ENCODE measurements around the gene NUDCD2.
A peak's percentile ranks its signal among the peaks of the same experiment; 100 is the strongest.

The NUDCD2 gene, protein sequence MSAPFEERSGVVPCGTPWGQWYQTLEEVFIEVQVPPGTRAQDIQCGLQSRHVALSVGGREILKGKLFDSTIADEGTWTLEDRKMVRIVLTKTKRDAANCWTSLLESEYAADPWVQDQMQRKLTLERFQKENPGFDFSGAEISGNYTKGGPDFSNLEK

DNA sequence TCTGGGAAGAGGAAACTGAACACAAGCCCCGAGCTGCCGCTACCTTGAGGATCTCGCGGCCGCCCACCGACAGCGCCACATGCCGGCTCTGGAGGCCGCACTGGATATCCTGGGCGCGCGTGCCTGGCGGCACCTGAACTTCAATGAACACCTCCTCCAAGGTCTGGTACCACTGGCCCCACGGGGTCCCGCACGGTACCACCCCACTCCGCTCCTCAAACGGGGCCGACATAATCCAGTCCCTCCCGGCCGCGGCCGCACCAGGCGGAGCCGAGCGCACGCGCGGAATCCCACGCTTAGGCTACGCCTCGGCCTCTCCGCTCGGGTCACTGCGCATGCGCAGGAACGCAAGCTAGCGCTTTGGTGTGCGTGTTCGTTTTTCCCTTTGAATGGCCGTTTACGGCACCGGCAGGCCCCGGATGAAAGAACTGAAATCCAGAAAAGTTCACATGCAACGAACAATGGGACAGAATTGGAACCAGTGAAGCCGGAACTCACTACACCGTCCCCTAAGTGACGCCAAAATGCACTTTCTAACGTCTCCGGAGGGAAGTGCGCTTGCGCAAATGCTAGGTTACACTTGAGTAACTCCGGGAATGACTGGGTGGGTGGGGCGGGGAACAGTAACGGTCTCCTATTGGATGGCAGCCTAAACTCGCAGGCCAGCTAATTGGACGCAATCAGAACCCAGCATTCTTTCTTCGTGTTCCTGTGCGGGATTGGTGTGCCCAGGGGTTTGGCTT is at the start of gene NUDCD2:
Gene NUDCD2 (minus strand): TSS at position 284 of the 743 bp plus-strand sequence. CDS start 52 bp downstream, at position 232.
- peak; percentile 80 to 91 for DNase-seq (ENCODE audit: extremely low read depth in 1 of 2, low read depth in 1 of 2)

DNA sequence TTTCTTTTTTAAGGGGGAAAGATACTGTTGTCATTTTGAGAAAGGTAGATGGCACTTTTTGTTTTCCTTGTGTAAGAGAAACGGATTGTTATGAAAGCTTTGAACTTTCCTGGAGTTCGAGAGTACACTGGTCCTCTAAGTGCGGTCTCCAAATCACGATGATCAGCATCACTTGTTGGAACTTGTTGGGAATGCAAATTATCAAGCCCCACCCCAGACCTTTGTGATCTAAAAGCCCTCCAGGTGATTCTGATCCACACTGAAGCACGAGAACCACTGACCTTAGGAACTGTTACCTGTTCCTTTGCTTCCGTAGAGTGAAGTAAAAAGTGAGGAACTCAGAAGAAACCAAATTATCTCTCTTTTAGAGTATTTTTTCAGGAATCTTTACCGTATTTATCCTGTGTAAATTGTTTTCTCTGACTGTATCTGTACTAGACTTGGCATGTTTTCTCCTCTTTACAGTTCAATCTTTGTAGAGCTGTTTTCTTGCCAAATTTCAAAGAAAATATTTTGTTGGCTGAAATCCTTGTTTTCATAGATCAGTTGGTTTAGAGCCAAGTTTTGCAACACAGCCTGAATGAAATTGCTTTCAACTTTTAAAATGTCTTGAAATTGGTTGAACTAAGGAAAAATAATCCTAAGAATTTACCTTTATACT is 49.5 kb upstream of the NUDCD2 start:
- DNase-seq (ENCODE audit: extremely low read depth in 1 of 2, low read depth in 1 of 2), result no peak

DNA sequence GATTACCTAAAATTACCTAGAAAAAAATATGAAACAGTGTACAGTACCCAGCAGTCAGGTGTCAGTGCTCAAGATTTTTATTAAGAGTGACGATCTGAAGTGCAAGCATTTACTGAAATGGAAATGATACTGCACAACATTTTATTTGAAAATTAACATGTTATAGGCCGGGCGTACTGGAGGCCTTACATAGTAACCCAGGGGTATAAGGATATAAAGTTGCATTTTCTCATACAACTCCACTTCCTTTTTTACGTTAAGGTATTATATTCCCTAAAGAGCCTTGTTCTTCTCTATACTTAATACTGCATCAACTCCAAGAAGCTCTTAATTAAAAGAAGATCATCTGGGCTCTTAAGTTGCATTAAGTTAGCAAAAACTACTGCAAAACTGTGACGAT is 48.9 kb upstream of the NUDCD2 start:
- DNase-seq (ENCODE audit: extremely low read depth in 1 of 2, low read depth in 1 of 2), result no peak

DNA sequence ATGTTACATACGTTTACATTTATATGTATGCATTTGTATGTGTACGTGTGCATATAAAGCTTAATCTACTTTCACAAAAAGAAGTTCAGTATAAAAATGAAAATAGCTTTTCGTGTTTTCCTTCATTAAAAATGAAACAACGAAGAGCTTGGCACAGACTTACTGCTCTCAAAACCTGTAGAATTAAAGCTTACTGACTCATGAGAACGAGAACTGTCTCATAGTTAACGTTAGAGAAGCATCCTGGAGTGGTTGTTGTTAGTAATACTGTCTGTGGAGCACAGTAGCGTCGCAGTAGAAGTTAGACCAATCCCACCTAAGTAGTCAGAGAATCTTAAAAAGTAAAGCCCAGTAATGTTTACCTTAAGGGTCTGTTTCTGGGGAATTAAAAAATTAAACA is 46.8 kb upstream of the NUDCD2 start:
- no peak for DNase-seq (ENCODE audit: extremely low read depth in 1 of 2, low read depth in 1 of 2)

DNA sequence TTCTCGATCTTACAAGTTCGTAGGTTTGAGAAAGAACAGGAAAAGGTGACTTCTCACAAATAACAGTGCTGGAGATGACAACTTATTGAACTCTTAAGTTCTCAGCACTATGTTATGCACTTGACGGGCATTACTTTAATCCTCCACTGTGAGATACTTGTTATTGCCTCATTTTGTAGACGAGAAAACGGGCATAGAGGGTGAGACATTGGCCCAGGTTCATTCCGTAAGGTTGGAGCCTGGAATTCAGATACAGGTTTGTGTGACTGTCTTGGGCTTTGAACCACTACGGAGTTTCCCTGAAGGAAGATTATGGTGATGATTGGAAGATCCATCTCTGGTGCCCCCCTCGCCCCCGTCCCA is 46.2 kb upstream of the NUDCD2 start:
- DNase-seq (ENCODE audit: extremely low read depth in 1 of 2, low read depth in 1 of 2), result no peak

DNA sequence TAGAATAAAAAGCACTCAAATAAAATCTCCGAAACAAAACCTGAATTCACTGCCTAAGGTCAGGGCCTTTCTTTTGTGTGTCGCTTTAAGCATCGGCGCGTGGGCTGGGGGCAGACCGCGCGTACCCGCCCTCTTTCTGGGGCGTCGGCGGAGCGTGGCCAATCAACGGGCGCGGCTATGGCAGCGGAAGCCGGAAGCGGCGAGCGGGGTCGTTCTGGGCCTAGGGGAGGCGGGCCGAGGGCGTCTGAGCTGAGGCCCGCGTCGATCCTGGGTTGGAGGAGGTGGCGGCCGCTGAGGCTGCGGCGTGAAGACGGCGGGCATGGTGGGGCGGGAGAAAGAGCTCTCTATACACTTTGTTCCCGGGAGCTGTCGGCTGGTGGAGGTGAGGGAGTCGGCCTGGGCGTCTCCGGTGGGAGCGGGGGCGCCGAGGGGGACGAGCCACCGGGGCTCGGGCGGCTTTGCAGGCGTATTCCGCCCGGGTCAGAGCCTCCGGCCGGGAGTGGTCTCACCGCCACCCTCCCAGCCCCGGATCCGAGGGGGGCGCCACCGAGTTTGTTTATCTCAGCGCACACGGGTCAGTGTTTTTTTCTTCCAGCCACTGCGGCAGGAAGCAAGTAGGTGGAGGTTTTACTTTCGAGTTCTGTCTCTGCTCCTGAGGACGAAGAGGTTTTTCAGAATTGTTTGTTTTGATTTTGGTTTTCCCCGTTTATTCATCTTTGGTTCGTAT is 45.6 kb upstream of the NUDCD2 start, which contains the start of gene MAT2B:
Gene MAT2B (plus strand): TSS at position 252 of the 727 bp plus-strand sequence. CDS start 68 bp downstream, at position 320.
- peak; percentile 92 for DNase-seq (ENCODE audit: extremely low read depth in 1 of 2, low read depth in 1 of 2)

DNA sequence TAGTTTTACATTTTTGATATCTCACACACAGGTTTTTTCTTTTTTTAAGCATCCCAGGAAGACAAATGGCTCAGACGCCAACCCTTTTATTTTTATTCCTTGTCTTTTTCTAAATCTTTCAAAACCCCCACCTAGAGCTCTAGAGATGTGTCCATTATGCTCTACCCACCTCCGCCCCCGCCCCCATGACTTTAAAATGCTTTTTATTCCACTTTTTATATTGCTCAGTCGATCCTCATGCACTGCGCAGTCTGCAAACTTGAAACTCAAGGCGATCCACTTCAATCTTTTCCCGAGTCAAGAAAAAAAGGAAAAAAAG is 45.1 kb upstream of the NUDCD2 start:
- DNase-seq (ENCODE audit: extremely low read depth in 1 of 2, low read depth in 1 of 2), result no peak

DNA sequence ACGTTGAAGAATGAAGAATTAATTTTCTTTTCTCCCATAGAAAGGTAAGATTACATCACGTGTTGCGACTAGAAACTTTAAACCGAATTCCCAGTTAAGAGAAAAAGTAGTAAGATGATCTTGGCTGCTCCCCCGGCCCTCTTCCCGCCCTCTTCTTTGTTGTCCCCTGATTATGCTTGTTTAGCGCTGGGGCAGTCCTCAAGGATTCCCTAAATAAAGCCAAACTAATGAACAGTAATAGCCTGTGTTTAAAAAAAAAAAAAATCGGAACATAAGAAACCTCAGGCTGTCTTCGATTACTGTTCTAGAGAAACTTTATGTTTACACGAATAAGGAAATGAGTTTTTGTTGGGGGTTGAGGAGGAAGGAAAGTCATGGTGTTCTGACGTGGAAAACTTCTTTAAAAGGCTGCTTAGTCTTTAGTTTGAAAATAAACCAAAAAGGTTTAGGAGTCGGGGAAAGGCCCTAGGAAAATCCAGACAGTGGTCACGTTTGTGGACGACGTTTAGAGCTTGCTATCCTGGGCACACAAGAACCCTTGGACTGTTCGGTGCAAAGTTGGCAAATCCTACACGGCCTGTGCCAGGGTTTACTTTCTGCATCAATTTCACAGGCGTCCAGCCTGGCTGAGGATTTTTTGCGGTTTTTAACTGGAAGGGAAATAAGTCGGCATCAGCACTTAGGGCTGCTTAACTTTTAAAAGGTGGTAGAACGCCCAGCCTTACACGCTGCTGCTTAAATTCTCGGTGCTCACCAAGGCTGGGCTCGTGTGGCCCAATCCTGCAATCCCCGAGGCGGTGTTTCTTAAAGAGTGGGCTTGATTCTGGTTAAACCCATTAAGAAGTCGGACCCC is 44.4 kb upstream of the NUDCD2 start:
- peak in 1 of 2 donors; percentile 28 for DNase-seq (ENCODE audit: extremely low read depth in 1 of 2, low read depth in 1 of 2)

DNA sequence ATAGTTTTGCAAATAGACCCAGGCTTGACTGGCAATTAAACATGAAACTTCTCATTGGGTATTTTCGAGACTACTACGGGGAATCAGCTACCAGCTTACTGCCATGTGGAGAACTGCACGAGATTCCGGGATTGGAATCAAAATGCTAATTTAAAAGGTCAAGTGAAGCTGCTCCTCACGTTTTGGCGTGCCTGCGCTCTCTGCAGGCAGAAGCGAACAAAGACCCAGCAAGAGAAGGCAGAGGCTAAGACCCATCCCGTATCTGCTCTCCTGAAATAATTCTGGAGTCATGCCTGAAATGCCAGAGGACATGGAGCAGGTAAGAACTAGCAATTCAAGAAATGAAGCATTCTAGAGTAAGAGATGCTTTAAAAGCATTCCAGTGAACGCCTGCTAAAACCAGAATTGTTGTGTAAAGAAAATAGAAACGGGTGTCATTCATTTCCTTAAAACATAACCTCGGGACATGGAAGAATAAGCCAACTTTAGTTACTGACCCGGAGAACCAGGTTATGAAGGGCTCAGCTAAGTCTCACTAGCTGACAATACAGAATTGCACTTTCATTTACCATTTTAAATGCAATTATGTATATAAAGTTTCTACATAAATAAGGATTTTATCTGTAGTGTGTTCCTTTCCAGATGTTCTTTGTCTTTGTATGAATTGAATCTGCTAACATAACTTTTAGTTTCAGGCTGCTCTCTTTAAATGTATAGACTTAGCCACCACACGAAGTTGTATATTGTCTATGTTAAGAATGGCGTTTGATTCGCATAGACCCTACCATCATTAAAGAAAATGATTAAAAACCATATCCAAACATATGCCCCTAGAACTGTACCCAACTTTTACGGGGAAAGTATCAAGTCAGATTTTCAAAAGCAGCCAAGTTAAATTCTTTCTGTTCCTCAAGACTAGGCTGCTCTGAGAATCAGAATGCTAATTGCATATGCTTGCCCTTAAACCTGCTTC is 43.5 kb upstream of the NUDCD2 start:
- no peak for DNase-seq (ENCODE audit: extremely low read depth in 1 of 2, low read depth in 1 of 2)

DNA sequence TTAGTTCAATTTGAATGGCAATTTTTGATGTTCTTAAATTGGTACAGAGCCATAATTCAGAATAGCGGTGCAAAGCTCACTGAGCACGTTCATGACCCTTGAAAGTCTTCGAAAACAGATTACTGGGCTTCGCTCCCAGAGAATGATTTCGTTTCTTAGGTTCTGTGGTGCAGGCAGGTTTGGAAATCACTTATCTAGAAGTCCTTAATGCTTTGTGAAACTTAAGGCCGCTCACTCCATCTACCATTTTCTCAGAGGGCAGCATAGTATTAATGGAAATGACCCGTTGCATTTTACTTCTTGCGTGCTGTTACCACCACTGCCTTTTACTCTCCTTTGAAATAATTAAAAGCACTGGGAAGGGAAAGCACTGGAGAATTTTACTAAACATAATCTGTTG is 42.6 kb upstream of the NUDCD2 start:
- no peak for DNase-seq (ENCODE audit: extremely low read depth in 1 of 2, low read depth in 1 of 2)

DNA sequence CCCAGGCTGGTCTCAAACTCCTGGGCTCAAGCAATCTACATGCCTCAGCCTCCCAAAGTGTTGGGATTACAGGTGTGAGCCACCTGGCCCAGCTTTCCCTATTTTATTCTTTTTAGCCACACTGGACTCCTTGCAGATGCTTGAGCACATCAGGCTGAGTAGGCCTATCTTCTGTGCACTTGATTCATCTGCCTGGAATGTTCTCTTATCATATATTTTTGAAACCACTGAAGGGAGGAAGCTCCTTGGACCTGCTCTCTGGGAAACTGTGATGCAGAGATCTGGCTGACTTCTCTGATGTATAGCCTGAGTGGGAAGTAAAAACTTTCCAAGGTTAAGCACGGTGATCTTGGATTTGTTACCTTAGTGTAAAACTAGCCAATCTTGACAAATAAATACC is 39.0 kb upstream of the NUDCD2 start:
- DNase-seq (ENCODE audit: extremely low read depth in 1 of 2, low read depth in 1 of 2), result no peak

DNA sequence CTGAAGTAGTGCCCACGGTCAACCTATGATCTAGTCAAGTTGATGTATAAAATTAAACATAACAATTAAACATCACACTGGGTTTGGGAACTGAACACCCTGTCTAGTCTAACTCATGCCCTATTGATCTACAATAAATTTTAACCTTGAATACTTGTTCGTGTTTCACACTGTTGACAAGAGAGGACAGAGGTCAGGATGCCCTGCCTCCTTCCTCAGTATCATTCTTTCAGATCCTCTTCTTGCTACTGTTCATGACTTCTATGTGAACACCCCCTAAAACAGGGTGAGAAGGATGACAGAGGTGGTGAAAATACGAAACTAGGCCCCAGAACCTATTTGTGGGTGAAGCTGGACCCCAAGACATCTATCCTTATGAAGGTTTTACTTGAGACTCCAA is 37.4 kb upstream of the NUDCD2 start:
- no peak for DNase-seq (ENCODE audit: extremely low read depth in 1 of 2, low read depth in 1 of 2)

DNA sequence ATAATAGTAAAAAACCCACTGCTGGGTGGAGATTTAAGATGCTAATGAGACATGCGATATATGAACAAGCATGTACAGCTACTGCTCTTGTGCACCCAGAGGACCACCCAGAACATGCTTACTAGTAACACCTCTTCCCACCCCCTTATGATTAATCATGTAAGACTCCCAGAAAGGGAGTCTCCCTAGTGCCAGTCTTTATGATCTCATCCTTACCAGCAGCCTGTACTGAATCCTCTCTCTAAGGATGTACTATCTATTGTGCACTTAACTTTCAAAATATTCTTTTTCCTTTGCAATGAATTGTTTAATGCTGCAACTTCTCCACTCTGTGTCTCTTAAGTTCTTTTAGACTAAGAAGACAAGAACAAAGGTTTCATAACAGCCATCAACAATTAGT is 36.4 kb upstream of the NUDCD2 start:
- DNase-seq (ENCODE audit: extremely low read depth in 1 of 2, low read depth in 1 of 2), result no peak

DNA sequence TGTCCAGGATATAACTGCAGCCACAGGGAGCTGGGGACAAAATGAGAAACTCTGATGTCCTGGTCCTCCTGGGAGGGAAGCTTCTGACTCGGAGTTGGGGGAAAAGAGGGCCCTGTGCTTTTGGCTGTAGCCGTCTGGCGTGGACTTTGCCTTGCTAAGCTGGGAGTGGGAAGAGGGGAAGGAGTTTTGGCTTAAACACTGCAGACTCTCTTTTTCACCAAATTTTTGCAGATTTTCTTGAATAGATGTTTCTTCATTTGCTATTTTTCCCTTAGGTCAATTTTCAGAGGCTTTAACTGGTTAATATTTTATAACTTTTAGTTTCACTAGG is 29.8 kb upstream of the NUDCD2 start:
- DNase-seq (ENCODE audit: extremely low read depth in 1 of 2, low read depth in 1 of 2), result no peak

DNA sequence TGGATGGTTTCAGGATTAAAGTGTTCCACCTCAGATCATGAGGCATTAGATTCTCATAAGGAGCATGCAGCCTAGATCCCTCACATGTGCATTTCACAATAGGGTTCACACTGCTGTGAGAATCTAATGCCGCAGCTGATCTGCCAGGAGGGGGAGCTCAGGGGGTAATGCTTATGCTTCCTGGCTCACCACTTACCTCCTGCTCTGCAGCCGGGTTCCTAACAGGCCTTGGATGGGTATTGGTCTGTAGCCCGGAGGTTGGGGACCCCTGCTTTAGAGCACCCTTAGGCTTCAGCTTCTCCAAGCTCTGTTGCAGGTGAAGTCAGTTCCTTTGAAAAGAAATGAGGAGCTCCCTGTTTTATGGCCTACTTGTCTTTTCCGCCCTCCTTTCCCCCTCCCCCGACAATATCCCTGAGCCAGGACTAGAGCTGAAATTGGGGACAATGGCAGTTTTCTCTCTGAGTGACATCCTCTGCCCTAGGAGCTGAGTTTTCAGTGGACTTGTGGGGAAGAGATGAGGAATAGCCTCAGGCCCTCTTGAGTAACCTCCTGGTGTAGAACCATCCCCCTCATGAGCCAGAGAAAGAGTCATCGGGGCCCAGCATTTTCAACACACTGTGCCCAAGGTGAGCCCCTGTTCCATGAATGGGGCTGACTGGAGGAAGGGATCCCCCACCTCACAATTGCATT is 29.3 kb upstream of the NUDCD2 start:
- no peak for DNase-seq (ENCODE audit: extremely low read depth in 1 of 2, low read depth in 1 of 2)

DNA sequence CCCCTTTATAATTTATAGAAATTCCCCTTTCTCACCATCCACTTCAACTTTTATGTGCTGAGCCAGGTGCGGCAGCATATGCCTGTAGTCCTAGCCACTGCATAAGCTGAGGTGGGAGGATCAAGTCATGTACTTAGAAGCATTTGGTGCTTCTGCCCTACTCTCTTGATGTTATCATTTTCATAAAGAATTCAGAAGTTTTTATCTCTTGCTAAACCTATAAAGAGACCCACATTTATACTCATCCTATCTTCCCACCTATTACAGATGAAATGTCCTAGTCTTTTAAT is 19.0 kb upstream of the NUDCD2 start:
- DNase-seq (ENCODE audit: extremely low read depth in 1 of 2, low read depth in 1 of 2), result no peak

DNA sequence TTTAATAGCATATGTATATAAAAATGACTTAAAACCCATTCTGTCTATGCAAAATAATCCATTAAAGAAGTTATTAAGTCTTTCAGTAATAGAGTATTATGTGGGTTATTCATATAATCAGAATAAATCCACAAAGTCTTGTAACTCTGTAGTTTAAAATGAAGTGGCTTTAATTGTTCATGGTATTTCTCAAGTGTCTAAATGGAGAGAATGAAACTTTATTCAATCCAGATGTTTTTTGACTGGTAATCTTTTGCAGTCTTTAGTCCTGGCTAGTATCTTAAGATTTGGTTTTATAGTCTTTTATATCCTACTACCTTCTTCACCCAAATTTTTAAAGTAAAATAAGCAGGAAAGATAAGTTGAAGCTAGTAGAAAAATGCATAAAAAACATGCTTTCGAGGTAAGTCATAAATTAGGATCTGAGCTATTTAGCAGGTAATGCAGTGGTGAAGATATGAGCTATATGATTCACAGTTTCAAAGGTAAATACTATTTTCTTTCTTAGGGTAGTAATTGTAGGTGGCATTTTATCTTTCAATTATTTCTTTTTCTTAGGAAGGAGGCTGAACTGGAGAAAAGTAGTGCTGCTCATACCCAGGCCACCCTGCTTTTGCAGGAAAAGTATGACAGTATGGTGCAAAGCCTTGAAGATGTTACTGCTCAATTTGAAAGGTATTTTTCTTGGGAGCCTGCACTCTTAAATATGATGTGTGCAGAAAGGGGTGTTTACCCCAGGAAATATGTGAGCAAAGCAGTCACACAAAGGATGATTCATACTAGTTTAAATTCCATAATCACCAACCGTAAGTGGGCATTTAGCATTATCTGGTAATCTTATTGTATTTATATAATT is 18.5 kb upstream of the NUDCD2 start:
- DNase-seq (ENCODE audit: extremely low read depth in 1 of 2, low read depth in 1 of 2), result no peak

DNA sequence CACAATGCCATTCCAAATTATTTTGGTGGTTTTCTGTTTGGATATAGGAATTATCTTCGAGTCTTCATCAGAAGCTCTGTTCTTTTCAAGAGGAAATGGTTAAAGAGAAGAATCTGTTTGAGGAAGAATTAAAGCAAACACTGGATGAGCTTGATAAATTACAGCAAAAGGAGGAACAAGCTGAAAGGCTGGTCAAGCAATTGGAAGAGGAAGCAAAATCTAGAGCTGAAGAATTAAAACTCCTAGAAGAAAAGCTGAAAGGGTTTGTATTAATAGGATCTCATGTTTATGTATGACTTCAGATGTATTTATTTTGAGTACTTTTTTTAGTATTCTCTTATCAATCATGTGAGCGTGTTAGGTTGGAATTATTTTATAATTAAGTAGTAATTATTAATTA is 15.5 kb upstream of the NUDCD2 start:
- no peak for DNase-seq (ENCODE audit: extremely low read depth in 1 of 2, low read depth in 1 of 2)

Data from stimulated activated CD8-positive, alpha-beta memory T cell treated with anti-CD3 and anti-CD28 coated beads, Interleukin-7, amount 100 ng/mL, for 48 hours (primary cell).